ENCODE results near the gene PRPH. TPM values are rescaled to one million over a fixed set of nuclear protein-coding genes. Genes with fewer than 3 reads are reported as not detected.
A peak's percentile ranks its signal among the peaks of the same experiment; 100 is the strongest.
"Not testable (repeated sequence)": the region's sequence is repeated elsewhere in the genome, so short reads cannot be mapped to it uniquely, and the experiment has no call there.

PRPH gene
- total RNA-seq, 1 donor from 2014 or later: not detected

- intact Hi-C loops (cut with DNase I): no loop called here
- no peak for DNase-seq
- no peak for ATAC-seq (ENCODE audit: poor library complexity)
Observed at GRCh38 chr12:49327887-49328286, 32.9 kb downstream of the PRPH start.

GRCh38 chr12:49328816-49329215 lies 33.9 kb downstream of the PRPH start:
- intact Hi-C loops (cut with DNase I): no loop called here
- DNase-seq: no peak
- ATAC-seq (ENCODE audit: poor library complexity): no peak

GRCh38 chr12:49330032-49330619 lies 35.2 kb downstream of the PRPH start:
- intact Hi-C loops (cut with DNase I): no loop called here
- no peak for DNase-seq

GRCh38 chr12:49330631-49331379 lies 35.9 kb downstream of the PRPH start:
- no peak for DNase-seq
- intact Hi-C loops (cut with DNase I): no loop called here
- ATAC-seq (ENCODE audit: poor library complexity): no peak

More at GRCh38 chr12:49330032-49330619, 35.2 kb downstream of the PRPH start:
- no peak for ATAC-seq (ENCODE audit: poor library complexity)

- intact Hi-C loops (cut with DNase I): no loop called here
- DNase-seq (peak; percentile 68), ATAC-seq (ENCODE audit: poor library complexity) (peak; percentile 94)
Observed at GRCh38 chr12:49331380-49332222, 36.7 kb downstream of the PRPH start.

- intact Hi-C loops (cut with DNase I): no loop called here
- DNase-seq (no peak), ATAC-seq (ENCODE audit: poor library complexity) (no peak)
Observed at GRCh38 chr12:49332441-49332861, 37.5 kb downstream of the PRPH start.

GRCh38 chr12:49332891-49333371 lies 38.0 kb downstream of the PRPH start:
- intact Hi-C loops (cut with DNase I): no loop called here
- ATAC-seq (ENCODE audit: poor library complexity) (no peak), DNase-seq (no peak)

GRCh38 chr12:49333778-49334177 lies 38.8 kb downstream of the PRPH start:
- intact Hi-C loops (cut with DNase I); ATAC-seq (ENCODE audit: poor library complexity); DNase-seq: not testable (repeated sequence)

GRCh38 chr12:49334226-49334625 lies 39.3 kb downstream of the PRPH start:
- intact Hi-C loops (cut with DNase I): no loop called here
- no peak for DNase-seq

GRCh38 chr12:49334681-49335080 lies 39.7 kb downstream of the PRPH start:
- ATAC-seq (ENCODE audit: poor library complexity) (no peak), DNase-seq (no peak)
- intact Hi-C loops (cut with DNase I): no loop called here

More at GRCh38 chr12:49334226-49334625, 39.3 kb downstream of the PRPH start:
- ATAC-seq (ENCODE audit: poor library complexity): no peak

- no peak for DNase-seq
- intact Hi-C loops (cut with DNase I): no loop called here
- ATAC-seq (ENCODE audit: poor library complexity): no peak
Observed at GRCh38 chr12:49335118-49335954, 40.4 kb downstream of the PRPH start.

- intact Hi-C loops (cut with DNase I): no loop called here
- DNase-seq (no peak), ATAC-seq (ENCODE audit: poor library complexity) (no peak)
Observed at GRCh38 chr12:49335955-49336644, 41.2 kb downstream of the PRPH start.

GRCh38 chr12:49336645-49337584 lies 42.0 kb downstream of the PRPH start, which contains the start of gene C1QL4:
C1QL4 (minus strand) TSS chr12:49337188; CDS start chr12:49336477, 711 bp downstream.
- peak; percentile 91 for DNase-seq
- ATAC-seq (ENCODE audit: poor library complexity): peak; percentile 94
- intact Hi-C loops (cut with DNase I): no loop called here

- DNase-seq: no peak
Observed at GRCh38 chr12:49338830-49339463, 44.0 kb downstream of the PRPH start.

GRCh38 chr12:49339464-49339861 lies 44.5 kb downstream of the PRPH start:
- intact Hi-C loops (cut with DNase I): no loop called here
- ATAC-seq (ENCODE audit: poor library complexity) (no peak), DNase-seq (no peak)

More at GRCh38 chr12:49338830-49339463, 44.0 kb downstream of the PRPH start:
- intact Hi-C loops (cut with DNase I): no loop called here
- ATAC-seq (ENCODE audit: poor library complexity): no peak

Data from Right ventricle myocardium superior (tissue), 1 donor.